HepG2 (cell line): ENCODE results near the gene EGFL8. TPM values are rescaled to one million over a fixed set of nuclear protein-coding genes. Genes with fewer than 3 reads are reported as not detected.

ENCODE experiments used
- POLR2A ChIP-seq, 2 experiments: IDR thresholded peaks; 2 replicates each; pipeline ENCODE4 v1.6.1; 2011; ENCODE audit warnings: low read depth in 2 of 2, low read length in 2 of 2, mild to moderate bottlenecking in 1 of 2, moderate library complexity in 1 of 2; ENCODE audit not compliant: insufficient read depth in 1 of 2
- PRPF4 ChIP-seq: fragments of 200-400 bp; formaldehyde crosslinking; IDR thresholded peaks from 2 replicates; pipeline ENCODE4 v1.6.1; 2016; ENCODE audit warnings: low read length, low read depth; ENCODE audit not compliant: poor library complexity, severe bottlenecking
- TAF15 ChIP-seq: fragments of 200-400 bp; formaldehyde crosslinking; IDR thresholded peaks from one replicate; pipeline ENCODE4 v1.6.1; 2018; ENCODE audit warnings: mild to moderate bottlenecking, low read depth, low read length; ENCODE audit not compliant: poor library complexity, severe bottlenecking
- ZFP41 ChIP-seq: sonication (generic); formaldehyde crosslinking; IDR thresholded peaks from 2 replicates; pipeline ENCODE4 v1.4.0; 2020; ENCODE audit warnings: mild to moderate bottlenecking, missing genetic modification reagents, borderline replicate concordance
- ZNF136 ChIP-seq: sonication (generic); formaldehyde crosslinking; IDR thresholded peaks from 2 replicates; pipeline ENCODE4 v1.8.1; 2022; ENCODE audit warnings: low read depth, mild to moderate bottlenecking, moderate library complexity, missing genetic modification reagents
- ZNF282 ChIP-seq: fragments of 450-650 bp; IDR thresholded peaks from 2 replicates; pipeline ENCODE4 v1.6.1; 2018; ENCODE audit not compliant: partially characterized antibody
- ZNF44 ChIP-seq: sonication (generic); formaldehyde crosslinking; IDR thresholded peaks from 2 replicates; pipeline ENCODE4 v1.5.1; 2020; ENCODE audit warnings: mild to moderate bottlenecking, missing genetic modification reagents
- ZNF563 ChIP-seq: sonication (generic); formaldehyde crosslinking; IDR thresholded peaks from 2 replicates; pipeline ENCODE4 v1.8.0; 2022; ENCODE audit warnings: mild to moderate bottlenecking, moderate library complexity, missing genetic modification reagents
- ZNF646 ChIP-seq: sonication (generic); formaldehyde crosslinking; IDR thresholded peaks from 2 replicates; pipeline ENCODE4 v1.9.0; 2021; ENCODE audit warnings: mild to moderate bottlenecking, missing genetic modification reagents
- ZNF709 ChIP-seq: sonication (generic); formaldehyde crosslinking; IDR thresholded peaks from 2 replicates; pipeline ENCODE4 v1.5.0; 2020; ENCODE audit warnings: mild to moderate bottlenecking, missing genetic modification reagents
- polyA plus RNA-seq, 8 experiments: library from polyadenylated mRNA; depleted of rRNA in 3 of 8; stranded (reverse) in 7 of 8; unstranded in 1 of 8; fragments of >200 nt; fragmentation: Illumina TruSeq in 4 of 8; extraction: Trizol in 4 of 8; gene quantifications; 2 replicates each; pipeline versions ENCODE4 v1.2.1 to v1.2.3, GENCODE V29; 2011 to 2016; ENCODE audit warnings: low read depth in 4 of 8, missing spikeins in 1 of 8, mixed read lengths in 1 of 8; ENCODE audit not compliant: insufficient read depth in 1 of 8
- total RNA-seq, 5 experiments: library from RNA; depleted of rRNA; stranded (reverse); fragments of >200 nt; fragmentation: Illumina TruSeq; extraction: Trizol; gene quantifications; 2 replicates each; pipeline ENCODE4 v1.2.3, GENCODE V29; 2016; ENCODE audit warnings: low read depth in 1 of 5
- TF ChIP-seq, protein P1 (sequence below): IDR thresholded peaks from 2 replicates; pipeline ENCODE4 v1.6.1; 2012; ENCODE audit warnings: low read depth, low read length, improper control_type of control experiment
- TF ChIP-seq, protein P2 (sequence below): sonication (generic); formaldehyde crosslinking; IDR thresholded peaks from 2 replicates; pipeline ENCODE4 v1.4.0; 2020; ENCODE audit warnings: mild to moderate bottlenecking, missing genetic modification reagents
- TF ChIP-seq, protein P3 (sequence below): sonication (generic); formaldehyde crosslinking; IDR thresholded peaks from 2 replicates; pipeline ENCODE4 v1.4.0; 2020; ENCODE audit warnings: mild to moderate bottlenecking, missing genetic modification reagents
- TF ChIP-seq, protein P4 (sequence below): sonication (generic); formaldehyde crosslinking; IDR thresholded peaks from 2 replicates; pipeline ENCODE4 v1.4.0; 2020; ENCODE audit warnings: missing genetic modification reagents, borderline replicate concordance
- TF ChIP-seq, protein P5 (sequence below): sonication (generic); formaldehyde crosslinking; IDR thresholded peaks from 2 replicates; pipeline ENCODE4 v1.5.0; 2020; ENCODE audit warnings: mild to moderate bottlenecking, missing genetic modification reagents, moderate library complexity

Gene EGFL8
- total and polyA plus RNA-seq, 2 of the 13 experiments (the other 11 are each of a cell fraction or from before 2014, with no cell fraction given) = 10.0 to 11.5 TPM

- TF ChIP-seq ZNF646 (CRISPR knock-in tag) = no peak
- no peak for TF ChIP-seq ZFP41 (CRISPR knock-in tag)
- TF ChIP-seq, protein P1, sequence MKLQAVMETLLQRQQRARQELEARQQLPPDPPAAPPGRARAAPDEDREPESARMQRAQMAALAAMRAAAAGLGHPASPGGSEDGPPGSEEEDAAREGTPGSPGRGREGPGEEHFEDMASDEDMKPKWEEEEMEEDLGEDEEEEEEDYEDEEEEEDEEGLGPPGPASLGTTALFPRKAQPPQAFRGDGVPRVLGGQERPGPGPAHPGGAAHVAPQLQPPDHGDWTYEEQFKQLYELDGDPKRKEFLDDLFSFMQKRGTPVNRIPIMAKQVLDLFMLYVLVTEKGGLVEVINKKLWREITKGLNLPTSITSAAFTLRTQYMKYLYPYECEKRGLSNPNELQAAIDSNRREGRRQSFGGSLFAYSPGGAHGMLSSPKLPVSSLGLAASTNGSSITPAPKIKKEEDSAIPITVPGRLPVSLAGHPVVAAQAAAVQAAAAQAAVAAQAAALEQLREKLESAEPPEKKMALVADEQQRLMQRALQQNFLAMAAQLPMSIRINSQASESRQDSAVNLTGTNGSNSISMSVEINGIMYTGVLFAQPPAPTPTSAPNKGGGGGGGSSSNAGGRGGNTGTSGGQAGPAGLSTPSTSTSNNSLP = no peak
- TF ChIP-seq, protein P2, sequence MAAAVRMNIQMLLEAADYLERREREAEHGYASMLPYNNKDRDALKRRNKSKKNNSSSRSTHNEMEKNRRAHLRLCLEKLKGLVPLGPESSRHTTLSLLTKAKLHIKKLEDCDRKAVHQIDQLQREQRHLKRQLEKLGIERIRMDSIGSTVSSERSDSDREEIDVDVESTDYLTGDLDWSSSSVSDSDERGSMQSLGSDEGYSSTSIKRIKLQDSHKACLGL (CRISPR knock-in tag) = 0 out of 2 replicates have a peak, but pooled peaks have one; percentile 41
- 0 out of 4 replicates have a peak, but pooled peaks of 1 of the 2 experiments have one; percentile 38 for TF ChIP-seq POLR2A (IDR thresholded peaks at IDR 0.05; ENCODE audit: insufficient read depth in 1 of 2, low read depth in 2 of 2, low read length in 2 of 2)
- no peak for TF ChIP-seq PRPF4
- TF ChIP-seq, protein P3, sequence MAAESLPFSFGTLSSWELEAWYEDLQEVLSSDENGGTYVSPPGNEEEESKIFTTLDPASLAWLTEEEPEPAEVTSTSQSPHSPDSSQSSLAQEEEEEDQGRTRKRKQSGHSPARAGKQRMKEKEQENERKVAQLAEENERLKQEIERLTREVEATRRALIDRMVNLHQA = no peak
- no peak for TF ChIP-seq ZNF44
- no peak for TF ChIP-seq ZNF709 (CRISPR knock-in tag)
- no peak for TF ChIP-seq ZNF136 (CRISPR knock-in tag)
- TF ChIP-seq, protein P4, sequence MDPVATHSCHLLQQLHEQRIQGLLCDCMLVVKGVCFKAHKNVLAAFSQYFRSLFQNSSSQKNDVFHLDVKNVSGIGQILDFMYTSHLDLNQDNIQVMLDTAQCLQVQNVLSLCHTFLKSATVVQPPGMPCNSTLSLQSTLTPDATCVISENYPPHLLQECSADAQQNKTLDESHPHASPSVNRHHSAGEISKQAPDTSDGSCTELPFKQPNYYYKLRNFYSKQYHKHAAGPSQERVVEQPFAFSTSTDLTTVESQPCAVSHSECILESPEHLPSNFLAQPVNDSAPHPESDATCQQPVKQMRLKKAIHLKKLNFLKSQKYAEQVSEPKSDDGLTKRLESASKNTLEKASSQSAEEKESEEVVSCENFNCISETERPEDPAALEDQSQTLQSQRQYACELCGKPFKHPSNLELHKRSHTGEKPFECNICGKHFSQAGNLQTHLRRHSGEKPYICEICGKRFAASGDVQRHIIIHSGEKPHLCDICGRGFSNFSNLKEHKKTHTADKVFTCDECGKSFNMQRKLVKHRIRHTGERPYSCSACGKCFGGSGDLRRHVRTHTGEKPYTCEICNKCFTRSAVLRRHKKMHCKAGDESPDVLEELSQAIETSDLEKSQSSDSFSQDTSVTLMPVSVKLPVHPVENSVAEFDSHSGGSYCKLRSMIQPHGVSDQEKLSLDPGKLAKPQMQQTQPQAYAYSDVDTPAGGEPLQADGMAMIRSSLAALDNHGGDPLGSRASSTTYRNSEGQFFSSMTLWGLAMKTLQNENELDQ (CRISPR knock-in tag) = no peak
- TF ChIP-seq, protein P5, sequence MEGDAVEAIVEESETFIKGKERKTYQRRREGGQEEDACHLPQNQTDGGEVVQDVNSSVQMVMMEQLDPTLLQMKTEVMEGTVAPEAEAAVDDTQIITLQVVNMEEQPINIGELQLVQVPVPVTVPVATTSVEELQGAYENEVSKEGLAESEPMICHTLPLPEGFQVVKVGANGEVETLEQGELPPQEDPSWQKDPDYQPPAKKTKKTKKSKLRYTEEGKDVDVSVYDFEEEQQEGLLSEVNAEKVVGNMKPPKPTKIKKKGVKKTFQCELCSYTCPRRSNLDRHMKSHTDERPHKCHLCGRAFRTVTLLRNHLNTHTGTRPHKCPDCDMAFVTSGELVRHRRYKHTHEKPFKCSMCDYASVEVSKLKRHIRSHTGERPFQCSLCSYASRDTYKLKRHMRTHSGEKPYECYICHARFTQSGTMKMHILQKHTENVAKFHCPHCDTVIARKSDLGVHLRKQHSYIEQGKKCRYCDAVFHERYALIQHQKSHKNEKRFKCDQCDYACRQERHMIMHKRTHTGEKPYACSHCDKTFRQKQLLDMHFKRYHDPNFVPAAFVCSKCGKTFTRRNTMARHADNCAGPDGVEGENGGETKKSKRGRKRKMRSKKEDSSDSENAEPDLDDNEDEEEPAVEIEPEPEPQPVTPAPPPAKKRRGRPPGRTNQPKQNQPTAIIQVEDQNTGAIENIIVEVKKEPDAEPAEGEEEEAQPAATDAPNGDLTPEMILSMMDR (CRISPR knock-in tag) = peak; percentile 41
- no peak for TF ChIP-seq TAF15
- no peak for TF ChIP-seq ZNF563 (CRISPR knock-in tag)
- no peak for TF ChIP-seq ZNF282
Observed at GRCh38 chr6:32166411-32167061, 2.1 kb downstream of the EGFL8 start (continued).
